ENCODE data around the gene BPGM. TPM values are rescaled to one million over a fixed set of nuclear protein-coding genes. Genes with fewer than 3 reads are reported as not detected.

Gene BPGM
- total and polyA plus RNA-seq, 11 donors: 12.3 to 26.0 (median 15.4) TPM

DNA sequence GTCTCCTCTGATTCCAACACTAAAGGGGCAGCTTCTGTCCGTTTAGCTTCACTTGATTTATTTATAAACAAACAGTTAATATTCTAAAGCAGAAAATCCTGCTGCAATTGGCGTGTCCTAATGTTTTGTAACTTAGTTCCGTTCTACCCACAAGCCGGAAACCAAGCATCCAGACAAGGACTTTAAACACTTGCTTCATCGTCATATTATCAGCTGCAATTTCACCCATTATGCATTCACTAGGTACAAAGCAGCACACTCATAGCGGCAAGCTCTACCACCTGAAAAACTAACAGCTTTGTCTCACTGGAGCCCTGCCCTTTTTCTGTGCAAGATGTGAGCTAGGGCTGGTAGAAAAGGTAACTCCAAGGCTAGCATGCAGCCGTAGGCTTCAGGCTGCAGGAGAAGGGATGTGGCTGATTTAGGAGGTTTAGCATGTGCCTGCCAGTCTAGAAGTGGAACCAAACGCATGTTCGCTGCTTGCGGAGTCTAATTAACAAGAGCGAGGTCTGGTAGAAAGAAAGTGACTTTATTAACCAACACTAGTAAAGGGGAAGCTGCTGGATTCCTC is 43.7 kb upstream of the BPGM start:
- TF ChIP-seq, protein P1, sequence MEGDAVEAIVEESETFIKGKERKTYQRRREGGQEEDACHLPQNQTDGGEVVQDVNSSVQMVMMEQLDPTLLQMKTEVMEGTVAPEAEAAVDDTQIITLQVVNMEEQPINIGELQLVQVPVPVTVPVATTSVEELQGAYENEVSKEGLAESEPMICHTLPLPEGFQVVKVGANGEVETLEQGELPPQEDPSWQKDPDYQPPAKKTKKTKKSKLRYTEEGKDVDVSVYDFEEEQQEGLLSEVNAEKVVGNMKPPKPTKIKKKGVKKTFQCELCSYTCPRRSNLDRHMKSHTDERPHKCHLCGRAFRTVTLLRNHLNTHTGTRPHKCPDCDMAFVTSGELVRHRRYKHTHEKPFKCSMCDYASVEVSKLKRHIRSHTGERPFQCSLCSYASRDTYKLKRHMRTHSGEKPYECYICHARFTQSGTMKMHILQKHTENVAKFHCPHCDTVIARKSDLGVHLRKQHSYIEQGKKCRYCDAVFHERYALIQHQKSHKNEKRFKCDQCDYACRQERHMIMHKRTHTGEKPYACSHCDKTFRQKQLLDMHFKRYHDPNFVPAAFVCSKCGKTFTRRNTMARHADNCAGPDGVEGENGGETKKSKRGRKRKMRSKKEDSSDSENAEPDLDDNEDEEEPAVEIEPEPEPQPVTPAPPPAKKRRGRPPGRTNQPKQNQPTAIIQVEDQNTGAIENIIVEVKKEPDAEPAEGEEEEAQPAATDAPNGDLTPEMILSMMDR (IDR thresholded peaks at IDR 0.05): no peak
- no peak for TF ChIP-seq POLR2A (IDR thresholded peaks at IDR 0.05)
- DNase-seq (no peak), ATAC-seq (no peak)
- Histone ChIP-seq H3K4me3 (peak overlapping the region in 1 of 12 donors; percentile 14), H3K9me3 (peaks cover 0 to 3% (median 0%) of the 10 kb centered on the region in 12 donors), H3K27ac (no peak overlapping the region), H3K36me3 (no peaks in the 10 kb centered on the region), H3K27me3 (no peaks in the 10 kb centered on the region), H3K4me1 (peaks cover 0 to 14% (median 2%) of the 10 kb centered on the region in 12 donors)
- WGBS, 4 donors: 63 to 75% (median 74%) methylated on average over 11 of the region's 11 CpGs
- intact Hi-C loops (cut with DNase I): loop anchor here in 4 of 10 donors (2.0 to 10.0 kb wide), 5 partner anchors 56 to 438 kb away; partner anchors contain the start of gene AKR1B15 (in 1 of the 4)

DNA sequence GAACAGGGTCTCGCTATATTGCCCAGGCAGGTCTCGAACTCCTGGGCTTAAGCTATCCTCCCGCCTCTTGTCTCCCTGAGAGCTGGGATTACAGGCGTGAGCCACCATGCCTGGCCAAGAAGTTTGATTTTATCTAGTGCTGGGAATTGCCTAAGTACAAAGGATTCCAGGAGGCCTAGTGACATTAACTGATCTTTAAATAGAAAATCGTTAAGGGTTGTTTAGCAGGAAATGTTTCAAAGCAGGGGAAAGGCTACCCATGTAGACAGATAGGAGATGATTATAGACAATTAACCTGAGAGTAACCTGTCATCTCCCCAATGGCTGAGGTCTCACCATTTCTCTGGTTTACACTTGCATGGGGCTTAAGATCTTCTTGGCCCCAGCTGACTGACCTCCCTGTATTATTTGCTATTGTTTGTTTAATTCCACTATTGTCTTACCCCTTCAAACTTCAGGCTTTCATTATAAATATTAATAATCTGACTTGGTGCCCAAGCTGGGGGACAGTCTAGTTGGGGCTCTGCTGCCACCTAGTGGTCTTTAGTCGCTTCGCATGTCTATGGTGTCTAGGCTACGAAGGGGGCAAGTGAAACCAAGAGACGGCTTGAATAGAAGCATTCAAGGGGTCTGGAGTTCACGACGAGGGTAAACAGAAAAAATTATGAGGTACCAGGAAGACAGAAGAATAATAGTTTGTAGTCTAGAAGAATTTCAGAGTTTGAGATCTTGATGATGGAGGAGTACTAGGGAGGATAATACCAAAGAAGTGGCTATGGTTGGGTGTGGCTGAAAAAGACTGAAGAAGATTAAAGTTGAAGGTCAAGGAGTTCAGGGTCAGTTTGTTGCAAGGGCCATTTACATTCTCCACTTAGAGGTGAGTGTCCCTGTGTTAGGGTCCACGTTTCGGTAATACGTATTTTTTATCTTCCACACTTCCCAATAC is 40.4 kb upstream of the BPGM start:
- H3K9me3 ChIP-seq: no peaks in the 10 kb centered on the region
- H3K27me3 ChIP-seq: no peaks in the 10 kb centered on the region
- ATAC-seq: peak; percentile 85 to 96 (median 91)
- H3K4me3 ChIP-seq: no peak overlapping the region
- intact Hi-C loops (cut with DNase I): loop anchor here (1.0 to 10.0 kb wide), 12 partner anchors 59 to 441 kb away; no protein-coding TSS in a partner anchor
- peak; percentile 47 to 72 (median 59) for DNase-seq
- H3K27ac ChIP-seq: peak overlapping the region in 3 of 12 donors; percentile 31 to 59 (median 43)
- 25 to 30% (median 27%) methylated on average over 14 of the region's 14 CpGs for WGBS, 4 donors
- TF ChIP-seq, protein P1 (IDR thresholded peaks at IDR 0.05): peak; percentile 89 to 98 (median 93)
- no peak for TF ChIP-seq POLR2A (IDR thresholded peaks at IDR 0.05)
- H3K4me1 ChIP-seq: peaks cover 0 to 14% (median 2%) of the 10 kb centered on the region in 12 donors
- H3K36me3 ChIP-seq: no peaks in the 10 kb centered on the region

DNA sequence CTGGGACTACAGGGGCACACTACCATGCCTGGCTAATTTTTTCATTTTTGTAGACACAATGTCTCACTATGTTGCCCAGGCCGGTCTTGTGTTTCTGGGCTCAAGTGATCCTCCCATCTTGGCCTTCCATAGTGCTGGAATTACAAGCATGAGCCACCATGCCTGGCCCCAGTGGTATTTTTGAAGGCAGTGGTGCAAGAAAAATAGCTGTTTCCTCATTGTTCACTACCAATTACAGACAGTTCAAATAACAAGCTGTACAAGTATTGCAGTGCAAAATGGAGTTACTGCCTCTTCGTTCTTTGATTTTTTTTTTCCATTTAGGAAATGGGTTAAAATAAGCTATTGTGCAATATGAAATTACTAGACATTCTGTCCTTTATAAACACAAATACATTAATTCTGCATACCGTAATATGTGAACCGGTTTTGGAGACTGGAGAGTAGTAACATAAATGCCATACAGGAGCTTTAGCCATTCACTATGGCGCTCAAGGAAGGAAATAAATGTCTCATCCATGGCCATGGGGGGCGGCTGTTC is 35.0 kb upstream of the BPGM start:
- no peak for ATAC-seq
- Histone ChIP-seq H3K4me1 (peaks cover 0 to 19% (median 3%) of the 10 kb centered on the region in 12 donors), H3K9me3 (no peaks in the 10 kb centered on the region), H3K27me3 (no peaks in the 10 kb centered on the region), H3K4me3 (no peak overlapping the region), H3K36me3 (no peaks in the 10 kb centered on the region), H3K27ac (no peak overlapping the region)
- DNase-seq: no peak
- intact Hi-C loops (cut with DNase I): no loop called here
- TF ChIP-seq POLR2A (IDR thresholded peaks at IDR 0.05): no peak
- TF ChIP-seq, protein P1 (IDR thresholded peaks at IDR 0.05): no peak
- WGBS, 4 donors: 86 to 94% (median 92%) methylated on average over 6 of the region's 6 CpGs

DNA sequence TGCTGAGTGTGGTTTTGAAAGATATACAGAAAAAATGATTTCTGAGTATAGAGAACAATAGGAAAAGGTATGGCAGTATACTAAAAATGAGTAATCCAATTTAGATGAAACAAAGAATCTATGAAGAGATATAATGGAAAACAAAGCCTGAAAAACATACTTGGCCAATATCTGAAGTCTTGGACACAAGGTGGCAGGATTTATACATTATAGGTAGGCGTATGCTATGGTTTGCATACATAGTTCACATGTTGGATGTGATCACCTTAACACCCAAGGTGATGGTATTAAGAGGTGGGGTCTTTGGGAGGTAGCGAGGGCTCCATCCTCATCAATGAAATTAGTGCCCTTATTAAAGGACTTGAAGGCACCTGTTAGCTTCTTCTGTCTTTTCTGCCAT is 34.5 kb upstream of the BPGM start:
- TF ChIP-seq, protein P1 (IDR thresholded peaks at IDR 0.05): no peak
- TF ChIP-seq POLR2A (IDR thresholded peaks at IDR 0.05): no peak
- DNase-seq: no peak
- Histone ChIP-seq H3K27me3 (no peaks in the 10 kb centered on the region), H3K36me3 (no peaks in the 10 kb centered on the region), H3K4me3 (no peak overlapping the region), H3K27ac (no peak overlapping the region), H3K4me1 (peaks cover 0 to 14% (median 3%) of the 10 kb centered on the region in 12 donors), H3K9me3 (no peaks in the 10 kb centered on the region)
- intact Hi-C loops (cut with DNase I): no loop called here
- ATAC-seq: no peak
- WGBS, 4 donors: 89 to 96% (median 92%) methylated on average over 2 of the region's 2 CpGs

All from heart left ventricle (tissue), 16 donors.